Trophoblast cell (in vitro differentiated cells and primary cell): Measurements from ENCODE around the gene PRICKLE1.

ENCODE experiments used
- DNase-seq, 2 donors: peaks; one replicate each; pipeline ENCODE4 v3.0.0-alpha.2; 2016
- H2AFZ ChIP-seq: 2 replicates; pipeline ENCODE4 v1.6.1; 2013; ENCODE audit warnings: low read length, moderate library complexity, mild to moderate bottlenecking; ENCODE audit not compliant: insufficient read depth, poor library complexity
- H2AK5ac ChIP-seq: 2 replicates; pipeline ENCODE4 v1.6.1; 2013; ENCODE audit warnings: mild to moderate bottlenecking, low read length
- H2BK120ac ChIP-seq: 2 replicates; pipeline ENCODE4 v1.6.1; 2013; ENCODE audit warnings: low read length, mild to moderate bottlenecking, moderate library complexity; ENCODE audit not compliant: insufficient read depth, poor library complexity
- H2BK12ac ChIP-seq: 2 replicates; pipeline ENCODE4 v1.6.1; 2013; ENCODE audit warnings: mild to moderate bottlenecking, low read length, moderate library complexity
- H2BK5ac ChIP-seq: 2 replicates; pipeline ENCODE4 v1.6.1; 2013; ENCODE audit warnings: low read length, low read depth, moderate library complexity, mild to moderate bottlenecking; ENCODE audit not compliant: poor library complexity
- H3K14ac ChIP-seq: 2 replicates; pipeline ENCODE4 v1.6.1; 2013; ENCODE audit warnings: mild to moderate bottlenecking, low read length
- H3K18ac ChIP-seq: 2 replicates; pipeline ENCODE4 v1.6.1; 2013; ENCODE audit warnings: mild to moderate bottlenecking, low read length
- H3K23ac ChIP-seq: 2 replicates; pipeline ENCODE4 v1.6.1; 2013; ENCODE audit warnings: low read length
- H3K27ac ChIP-seq: 2 replicates; pipeline ENCODE4 v1.5.1; 2013; ENCODE audit warnings: low read depth, mild to moderate bottlenecking, inconsistent platforms, low read length, moderate library complexity
- H3K27me3 ChIP-seq: 2 replicates; pipeline ENCODE4 v1.6.1; 2013; ENCODE audit warnings: inconsistent platforms, mild to moderate bottlenecking, low read length, moderate library complexity; ENCODE audit not compliant: insufficient read depth
- H3K36me3 ChIP-seq, 2 experiments: 1 replicate in 1 of 2; 2 replicates in 1 of 2; pipeline ENCODE4 v1.6.1; 2013; ENCODE audit warnings: low read length in 2 of 2, mild to moderate bottlenecking in 2 of 2, moderate library complexity in 1 of 2; ENCODE audit not compliant: insufficient read depth in 2 of 2, control insufficient read depth in 1 of 2
- H3K4ac ChIP-seq: 2 replicates; pipeline ENCODE4 v1.6.1; 2013; ENCODE audit warnings: low read depth, mild to moderate bottlenecking, low read length, moderate library complexity
- H3K4me1 ChIP-seq, 2 experiments: 1 replicate in 1 of 2; 2 replicates in 1 of 2; pipeline ENCODE4 v1.6.1; 2013; ENCODE audit warnings: low read length in 2 of 2, mild to moderate bottlenecking in 2 of 2, moderate library complexity in 1 of 2; ENCODE audit not compliant: insufficient read depth in 2 of 2, control insufficient read depth in 1 of 2
- H3K4me2 ChIP-seq: 2 replicates; pipeline ENCODE4 v1.6.1; 2013; ENCODE audit warnings: inconsistent platforms, mild to moderate bottlenecking, low read length, moderate library complexity
- H3K4me3 ChIP-seq: 2 replicates; pipeline ENCODE4 v1.5.1; 2013; ENCODE audit warnings: mild to moderate bottlenecking, low read depth, low read length, inconsistent platforms
- H3K79me1 ChIP-seq: one replicate; pipeline ENCODE4 v1.6.1; 2013; ENCODE audit warnings: low read length
- H3K79me2 ChIP-seq: 2 replicates; pipeline ENCODE4 v1.6.1; 2013; ENCODE audit warnings: low read length, mild to moderate bottlenecking; ENCODE audit not compliant: control insufficient read depth, insufficient read depth, poor library complexity
- H3K9ac ChIP-seq: 2 replicates; pipeline ENCODE4 v1.6.1; 2013; ENCODE audit warnings: mild to moderate bottlenecking, low read length
- H3K9me3 ChIP-seq: 2 replicates; pipeline ENCODE4 v1.6.1; 2013; ENCODE audit warnings: low read depth, mild to moderate bottlenecking, control low read depth, inconsistent platforms, low read length; ENCODE audit not compliant: insufficient read depth
- H4K12ac ChIP-seq: 2 replicates; pipeline ENCODE4 v1.6.1; 2013; ENCODE audit warnings: low read depth, mild to moderate bottlenecking, low read length, moderate library complexity
- H4K8ac ChIP-seq: 2 replicates; pipeline ENCODE4 v1.6.1; 2013; ENCODE audit warnings: low read depth, mild to moderate bottlenecking, low read length, moderate library complexity
- H4K91ac ChIP-seq: one replicate; pipeline ENCODE4 v1.6.1; 2013; ENCODE audit warnings: low read depth, mild to moderate bottlenecking, low read length, moderate library complexity
- WGBS: extraction: QIAGEN DNeasy Blood & Tissue Kit; methylation state at CpG from one replicate; pipeline ENCODE4 v1.1.7; 2013; ENCODE audit warnings: missing lambda C conversion rate; ENCODE audit not compliant: insufficient read length, insufficient coverage; ENCODE audit errors: extremely low coverage; 5-methylcytosine and 5-hydroxymethylcytosine counted together

PRICKLE1 gene

DNA sequence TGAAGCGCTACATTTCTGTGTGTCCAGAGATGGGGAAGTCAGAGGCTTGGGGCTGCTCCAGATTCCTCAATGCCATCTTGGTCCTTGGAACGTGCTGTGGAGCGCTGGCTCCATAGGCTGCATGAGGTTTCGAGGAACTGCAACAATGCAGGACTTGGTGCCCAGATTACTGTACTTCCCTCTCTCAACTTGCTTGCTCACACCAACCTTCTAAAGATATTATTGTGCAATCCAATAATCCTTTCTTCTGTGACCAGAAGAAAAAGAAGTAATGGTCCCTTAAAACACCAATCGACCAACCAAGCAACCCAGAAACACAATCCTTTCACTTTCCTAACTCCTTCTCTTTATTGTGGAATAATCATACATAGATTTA is 3.7 kb downstream of the PRICKLE1 start:
- Histone ChIP-seq H3K4me3 (no peak overlapping the region), H4K8ac (no peak overlapping the region), H2AFZ (no peak overlapping the region), H2BK12ac (no peak overlapping the region), H2AK5ac (no peak overlapping the region), H3K14ac (no peak overlapping the region), H3K18ac (no peak overlapping the region), H3K4me1 (peaks cover 3 to 5% of the 10 kb centered on the region in 2 experiments), H3K79me1 (peaks cover 13% of the 10 kb centered on the region), H3K36me3 (no peaks in the 10 kb centered on the region), H3K23ac (no peak overlapping the region), H2BK5ac (no peak overlapping the region), H3K27me3 (peaks cover 6% of the 10 kb centered on the region), H3K4ac (no peak overlapping the region), H4K91ac (no peak overlapping the region), H3K27ac (no peak overlapping the region), H3K9ac (no peak overlapping the region), H3K9me3 (no peaks in the 10 kb centered on the region), H2BK120ac (no peak overlapping the region), H3K4me2 (no peak overlapping the region), H4K12ac (no peak overlapping the region), H3K79me2 (peaks cover 8% of the 10 kb centered on the region)
- no peak for DNase-seq
- no CpG with 5 or more reads among the region's 5 CpGs for WGBS

DNA sequence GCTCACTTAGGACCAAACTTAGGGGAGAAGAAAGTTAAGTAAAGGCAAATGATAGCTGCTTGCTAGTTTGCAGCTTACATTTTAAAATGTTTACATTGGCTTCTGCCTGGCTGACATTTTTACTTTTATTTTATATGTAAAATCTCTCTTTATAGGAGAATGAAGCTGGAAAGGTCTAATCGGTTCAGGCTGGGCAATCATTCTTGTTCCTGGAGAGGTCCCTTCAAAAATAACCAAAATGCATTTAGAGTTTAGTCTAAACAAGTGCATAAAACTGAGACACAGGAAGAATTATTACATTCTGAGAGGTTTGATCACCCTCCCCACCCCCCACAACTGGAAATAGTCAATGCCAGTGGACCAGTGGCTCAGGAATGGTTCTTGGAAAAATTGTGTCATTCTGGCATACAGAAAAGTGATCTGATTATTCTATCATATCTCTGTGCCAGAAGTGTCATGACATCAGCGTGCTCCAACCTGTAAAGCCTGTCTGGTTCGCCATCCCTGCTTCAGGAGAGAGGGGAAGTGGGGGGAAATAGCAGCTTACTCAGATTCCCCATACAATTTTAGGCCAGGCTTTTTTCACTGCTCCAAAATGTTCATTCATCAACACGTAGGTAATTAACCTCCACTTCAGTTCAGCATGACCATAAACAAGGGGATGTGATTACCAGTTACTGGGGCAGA is 4.2 kb downstream of the PRICKLE1 start:
- no CpG with 5 or more reads among the region's 4 CpGs for WGBS

DNA sequence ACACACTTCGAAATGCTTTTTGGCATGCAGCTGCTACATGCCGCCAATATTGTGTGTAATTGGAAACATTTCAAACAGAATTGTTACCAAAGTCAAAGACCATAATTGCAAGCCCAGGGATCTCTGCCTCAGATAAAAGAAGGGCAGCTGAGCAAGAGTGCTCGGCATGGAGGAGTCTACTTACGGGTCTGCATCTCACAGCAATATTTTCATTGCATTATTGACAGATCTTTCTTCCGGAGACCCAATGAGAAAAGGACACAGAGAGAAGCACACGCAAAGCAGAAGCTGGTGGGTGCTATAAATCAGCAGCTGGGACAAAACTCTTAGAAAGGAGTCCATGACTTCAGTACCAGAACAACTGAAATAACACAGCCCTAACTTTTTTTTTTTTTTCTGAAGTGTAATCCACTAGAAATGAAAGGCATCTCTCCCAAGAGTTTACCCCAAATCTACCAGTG is 4.9 kb downstream of the PRICKLE1 start:
- no peak overlapping the region for H3K27ac ChIP-seq
- no peak overlapping the region for H2BK120ac ChIP-seq
- H3K4me2 ChIP-seq: no peak overlapping the region
- H2BK5ac ChIP-seq: no peak overlapping the region
- H3K4me1 ChIP-seq: peaks cover 0 to 3% of the 10 kb centered on the region in 2 experiments
- no peak overlapping the region for H3K18ac ChIP-seq
- H3K79me1 ChIP-seq: peaks cover 6% of the 10 kb centered on the region
- no peaks in the 10 kb centered on the region for H3K36me3 ChIP-seq
- no peak overlapping the region for H3K4me3 ChIP-seq
- H3K79me2 ChIP-seq: peaks cover 5% of the 10 kb centered on the region
- WGBS: no CpG with 5 or more reads among the region's 6 CpGs
- no peak overlapping the region for H3K23ac ChIP-seq
- H3K9ac ChIP-seq: no peak overlapping the region
- no peak overlapping the region for H2BK12ac ChIP-seq
- DNase-seq: no peak
- no peak overlapping the region for H3K4ac ChIP-seq
- no peak overlapping the region for H4K8ac ChIP-seq
- H3K14ac ChIP-seq: no peak overlapping the region
- no peaks in the 10 kb centered on the region for H3K9me3 ChIP-seq
- no peak overlapping the region for H2AFZ ChIP-seq
- H3K27me3 ChIP-seq: peaks cover 5% of the 10 kb centered on the region
- no peak overlapping the region for H4K91ac ChIP-seq
- no peak overlapping the region for H4K12ac ChIP-seq
- no peak overlapping the region for H2AK5ac ChIP-seq

More for the DNA sequence above, 4.2 kb downstream of the PRICKLE1 start:
- no peak for DNase-seq
- Histone ChIP-seq H3K23ac (no peak overlapping the region), H3K27me3 (peaks cover 5% of the 10 kb centered on the region), H3K4me3 (no peak overlapping the region), H3K79me1 (peaks cover 11% of the 10 kb centered on the region), H4K12ac (no peak overlapping the region), H4K91ac (no peak overlapping the region), H3K4me2 (no peak overlapping the region), H3K9ac (no peak overlapping the region), H3K36me3 (no peaks in the 10 kb centered on the region), H3K79me2 (peaks cover 7% of the 10 kb centered on the region), H3K9me3 (no peaks in the 10 kb centered on the region), H3K4me1 (peaks cover under 1 to 3% of the 10 kb centered on the region in 2 experiments), H3K4ac (no peak overlapping the region), H2BK120ac (no peak overlapping the region), H2AFZ (no peak overlapping the region), H2AK5ac (no peak overlapping the region), H4K8ac (no peak overlapping the region), H3K14ac (no peak overlapping the region), H2BK5ac (no peak overlapping the region), H2BK12ac (no peak overlapping the region), H3K18ac (no peak overlapping the region), H3K27ac (no peak overlapping the region)

- Histone ChIP-seq H3K4me3 (no peak overlapping the region), H3K9ac (no peak overlapping the region), H3K4ac (no peak overlapping the region), H3K4me1 (no peaks in the 10 kb centered on the region), H3K4me2 (no peak overlapping the region), H2BK120ac (no peak overlapping the region), H4K8ac (no peak overlapping the region), H3K36me3 (no peaks in the 10 kb centered on the region), H4K12ac (no peak overlapping the region), H3K27ac (no peak overlapping the region), H2BK12ac (no peak overlapping the region), H3K9me3 (no peaks in the 10 kb centered on the region), H3K79me1 (no peaks in the 10 kb centered on the region), H3K79me2 (no peaks in the 10 kb centered on the region), H3K18ac (no peak overlapping the region), H3K14ac (no peak overlapping the region), H3K23ac (no peak overlapping the region), H2AFZ (no peak overlapping the region), H3K27me3 (no peaks in the 10 kb centered on the region), H4K91ac (no peak overlapping the region), H2BK5ac (no peak overlapping the region), H2AK5ac (no peak overlapping the region)
- no CpG with 5 or more reads among the region's 2 CpGs for WGBS
- no peak for DNase-seq
These were observed 6.5 kb downstream of the PRICKLE1 start for GRCh38 chr12:42583016-42583415.
